ENCODE data around the gene ATAD3C. TPM values are rescaled to one million over a fixed set of nuclear protein-coding genes. Genes with fewer than 3 reads are reported as not detected.

Gene ATAD3C
- total and polyA plus RNA-seq, 2 of the 8 experiments (the other 6 are each of a cell fraction or from before 2014, with no cell fraction given): 2.0 to 2.7 TPM

DNA sequence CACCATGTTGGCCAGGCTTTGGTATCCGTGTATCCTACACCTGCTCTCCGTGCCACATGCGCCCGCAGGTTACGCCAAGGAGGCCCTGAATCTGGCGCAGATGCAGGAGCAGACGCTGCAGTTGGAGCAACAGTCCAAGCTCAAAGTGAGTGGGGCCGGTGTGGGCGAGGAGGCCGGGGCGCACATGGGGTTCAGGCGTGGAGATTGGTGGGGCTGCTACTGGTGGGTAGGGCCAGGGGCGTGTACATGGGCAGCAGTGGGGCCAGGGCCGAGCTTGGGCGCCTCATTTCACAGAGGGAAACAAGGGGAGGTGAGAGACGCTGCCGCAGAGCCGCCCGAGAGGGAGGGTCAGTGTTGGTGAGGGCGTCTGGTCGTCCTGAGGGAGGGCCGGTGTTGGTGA lies 27.7 kb downstream of the ATAD3C start:
- Histone ChIP-seq H3K4me2 (ENCODE audit: insufficient read depth in 1 of 2, low read depth in 2 of 2, low read length in 2 of 2) (no peak overlapping the region), H2BK15ac (ENCODE audit: low read length) (no peak overlapping the region), H3K79me2 (ENCODE audit: control insufficient read depth in 1 of 2, insufficient read depth in 2 of 2, low read length in 2 of 2) (peaks cover 10 to 29% of the 10 kb centered on the region in 2 experiments), H3K9me3 (ENCODE audit: insufficient read depth in 2 of 2, low read depth in 1 of 2, low read length in 1 of 2) (no peaks in the 10 kb centered on the region), H3K36me3 (ENCODE audit: control insufficient read depth in 2 of 4, insufficient read depth in 4 of 4, low read length in 3 of 4) (peaks cover 10 to 28% (median 22%) of the 10 kb centered on the region in 4 experiments), H3K27ac (ENCODE audit: low read depth, low read length) (no peak overlapping the region), H4K5ac (ENCODE audit: insufficient read length, low read depth, low read length) (no peak overlapping the region), H3K14ac (ENCODE audit: insufficient read length) (no peak overlapping the region), H3K23ac (ENCODE audit: insufficient read length) (no peak overlapping the region), H3K9ac (replicated peaks in 1 of 4; ENCODE audit: extremely low read depth in 1 of 4, low read depth in 3 of 4, low read length in 3 of 4) (no peak overlapping the region), H3K4me1 (replicated peaks in 1 of 4; ENCODE audit: control insufficient read depth in 3 of 4, insufficient read depth in 4 of 4, low read length in 3 of 4) (peaks cover 0 to 5% (median under 1%) of the 10 kb centered on the region in 4 experiments; a peak in 2 of 7 replicates), H2BK20ac (ENCODE audit: low read length) (no peak overlapping the region), H3K56ac (replicated peaks; ENCODE audit: insufficient read length, low read depth, low read length) (no peak overlapping the region), H2AFZ (ENCODE audit: low read length) (no peak overlapping the region), H2BK12ac (ENCODE audit: low read depth, low read length) (no peak overlapping the region), H2BK120ac (replicated peaks; ENCODE audit: low read depth, low read length) (no peak overlapping the region), H4K91ac (replicated peaks; ENCODE audit: insufficient read length, low read length) (no peak overlapping the region), H4K8ac (ENCODE audit: extremely low read depth, insufficient read depth, low read length) (no peak overlapping the region; the same call in 1 of the 2 replicates), H2BK5ac (ENCODE audit: low read depth, low read length) (no peak overlapping the region), H3K18ac (ENCODE audit: extremely low read depth, low read length) (no peak overlapping the region), H3K4me3 (ENCODE audit: extremely low read depth in 1 of 4, insufficient read depth in 2 of 4, low read depth in 3 of 4, low read length in 4 of 4) (no peak overlapping the region), H4K20me1 (replicated peaks in 1 of 2; ENCODE audit: control insufficient read depth in 1 of 2, insufficient read depth in 2 of 2, low read length in 2 of 2) (peaks cover 5 to 12% of the 10 kb centered on the region in 2 experiments), H3K27me3 (replicated peaks in 1 of 4; ENCODE audit: control insufficient read depth in 3 of 4, extremely low read depth in 1 of 4, insufficient read depth in 3 of 4, low read length in 3 of 4) (no peaks in the 10 kb centered on the region), H3K4ac (replicated peaks; ENCODE audit: insufficient read length, low read depth, low read length) (no peak overlapping the region), H3K79me1 (ENCODE audit: low read depth, low read length) (0 out of 2 replicates have a peak, but pooled peaks cover 6% of the 10 kb centered on the region), H2AK5ac (ENCODE audit: low read depth, low read length) (no peak overlapping the region), H3K23me2 (ENCODE audit: low read depth, low read length) (no peaks in the 10 kb centered on the region; the same call in 1 of the 2 replicates)
- CTCF ChIA-PET (ENCODE audit: partially characterized antibody): interaction anchor here (1.1 to 2.1 kb wide), 2 partner anchors 27 to 36 kb away, joined by 3 to 6 read pairs; no protein-coding TSS in a partner anchor
- FAIRE-seq (no peak), DNase-seq (ENCODE audit: low read depth in 1 of 2, low spot score in 2 of 2) (no peak)
- 95% methylated on average over 21 of the region's 22 CpGs; no CpG with 5 or more reads in 1 of the 2 experiments for WGBS, 2 experiments (ENCODE audit: extremely low coverage in 1 of 2, insufficient coverage in 1 of 2, insufficient read length in 1 of 2, insufficient replicate concordance in 2 of 2, low coverage in 1 of 2, low lambda C conversion rate in 2 of 2, missing lambda C conversion rate in 1 of 2)
- POLR2A ChIA-PET (ENCODE audit: partially characterized antibody): interaction anchor here (1.4 kb wide), 1 partner anchor 11 kb away, joined by 4 read pairs; no protein-coding TSS in a partner anchor
- TF ChIP-seq SRF (IDR thresholded peaks at IDR 0.05; ENCODE audit: low read depth, low read length): no peak
- no peak for TF ChIP-seq TCF12 (IDR thresholded peaks at IDR 0.05; ENCODE audit: low read depth, low read length)
- TF ChIP-seq FOSL1 (IDR thresholded peaks at IDR 0.05; ENCODE audit: insufficient read depth, low read depth, low read length): no peak
- TF ChIP-seq GTF2F1 (IDR thresholded peaks at IDR 0.05; ENCODE audit: borderline replicate concordance, low read depth, low read length): no peak
- TF ChIP-seq, protein P1, sequence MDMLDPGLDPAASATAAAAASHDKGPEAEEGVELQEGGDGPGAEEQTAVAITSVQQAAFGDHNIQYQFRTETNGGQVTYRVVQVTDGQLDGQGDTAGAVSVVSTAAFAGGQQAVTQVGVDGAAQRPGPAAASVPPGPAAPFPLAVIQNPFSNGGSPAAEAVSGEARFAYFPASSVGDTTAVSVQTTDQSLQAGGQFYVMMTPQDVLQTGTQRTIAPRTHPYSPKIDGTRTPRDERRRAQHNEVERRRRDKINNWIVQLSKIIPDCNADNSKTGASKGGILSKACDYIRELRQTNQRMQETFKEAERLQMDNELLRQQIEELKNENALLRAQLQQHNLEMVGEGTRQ (IDR thresholded peaks at IDR 0.05; ENCODE audit: low read length): no peak
- TF ChIP-seq CEBPB (IDR thresholded peaks at IDR 0.05; ENCODE audit: low read depth, low read length): no peak
- no peak for TF ChIP-seq TAF1 (IDR thresholded peaks at IDR 0.05; ENCODE audit: low read depth, low read length)
- TF ChIP-seq CBX8 (IDR thresholded peaks at IDR 0.05; ENCODE audit: borderline replicate concordance, low read depth, low read length): no peak
- no peak for TF ChIP-seq TEAD4 (IDR thresholded peaks at IDR 0.05; ENCODE audit: low read depth, low read length)
- TF ChIP-seq, protein P2, sequence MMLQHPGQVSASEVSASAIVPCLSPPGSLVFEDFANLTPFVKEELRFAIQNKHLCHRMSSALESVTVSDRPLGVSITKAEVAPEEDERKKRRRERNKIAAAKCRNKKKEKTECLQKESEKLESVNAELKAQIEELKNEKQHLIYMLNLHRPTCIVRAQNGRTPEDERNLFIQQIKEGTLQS (IDR thresholded peaks at IDR 0.05; ENCODE audit: insufficient read depth, low read depth, low read length): no peak
- TF ChIP-seq, protein P3, sequence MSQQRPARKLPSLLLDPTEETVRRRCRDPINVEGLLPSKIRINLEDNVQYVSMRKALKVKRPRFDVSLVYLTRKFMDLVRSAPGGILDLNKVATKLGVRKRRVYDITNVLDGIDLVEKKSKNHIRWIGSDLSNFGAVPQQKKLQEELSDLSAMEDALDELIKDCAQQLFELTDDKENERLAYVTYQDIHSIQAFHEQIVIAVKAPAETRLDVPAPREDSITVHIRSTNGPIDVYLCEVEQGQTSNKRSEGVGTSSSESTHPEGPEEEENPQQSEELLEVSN (IDR thresholded peaks at IDR 0.05): no peak
- TF ChIP-seq YY1 (IDR thresholded peaks at IDR 0.05; ENCODE audit: low read depth, low read length): no peak

All from H1 (cell line).